Measurements from ENCODE around the gene CAMTA1. TPM values are rescaled to one million over a fixed set of nuclear protein-coding genes. Genes with fewer than 3 reads are reported as not detected.

The CAMTA1 gene
- total RNA-seq, 1 experiment from 2014 or later, result 60.0 TPM

DNA sequence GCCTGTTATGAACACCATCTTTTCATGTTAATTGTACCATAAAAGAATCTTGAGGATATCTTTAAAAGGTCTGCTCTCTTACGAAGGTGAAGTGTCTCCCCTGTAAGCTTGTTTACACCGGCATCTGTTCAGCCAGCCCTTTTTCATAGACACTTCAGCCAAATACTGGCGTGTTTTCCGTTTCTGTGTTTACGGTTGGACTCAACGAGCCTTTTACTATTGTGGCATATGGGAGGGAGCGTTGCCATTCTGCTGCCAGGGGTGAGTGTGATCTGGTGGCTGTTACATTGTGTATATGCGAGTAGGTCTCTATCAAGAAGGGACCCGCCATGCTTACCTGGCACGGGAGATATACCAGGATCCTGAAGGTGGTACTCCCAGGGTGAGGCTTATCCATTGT is 433.8 kb downstream of the CAMTA1 start:
- no TSS peak for BruUV-seq (replicated peaks)
- Mint-ChIP-seq H3K36me3 (ENCODE audit: insufficient read depth, unreplicated experiment) (no peaks in the 10 kb centered on the region), H3K9me3 (ENCODE audit: unreplicated experiment) (no peaks in the 10 kb centered on the region), H3K4me1 (ENCODE audit: low read depth, unreplicated experiment) (no peaks in the 10 kb centered on the region), H3K27me3 (ENCODE audit: insufficient read depth, unreplicated experiment) (peaks cover 16% of the 10 kb centered on the region), H3K27ac (ENCODE audit: unreplicated experiment) (no peak overlapping the region), H3K4me3 (ENCODE audit: unreplicated experiment) (no peak overlapping the region)
- intact Hi-C loops (cut with micrococcal nuclease; ENCODE audit: unreplicated experiment), result loop anchor here (10.0 kb wide), 1 partner anchor 434 kb away; the partner anchor contains the start of gene CAMTA1
- Histone ChIP-seq H3K4me1 (no peaks in the 10 kb centered on the region), H3K27me3 (replicated peaks; ENCODE audit: control insufficient read depth, insufficient read depth, low read length) (no peaks in the 10 kb centered on the region), H3K4me3 (ENCODE audit: low read depth, low read length) (no peak overlapping the region), H3K9me3 (no peaks in the 10 kb centered on the region), H3K36me3 (ENCODE audit: control insufficient read depth, insufficient read depth, low read length) (no peaks in the 10 kb centered on the region)
- ChIA-PET CTCF (no interaction called here), POLR2A (no interaction called here)
- no peak for DNase-seq
- TF ChIP-seq, protein P1, sequence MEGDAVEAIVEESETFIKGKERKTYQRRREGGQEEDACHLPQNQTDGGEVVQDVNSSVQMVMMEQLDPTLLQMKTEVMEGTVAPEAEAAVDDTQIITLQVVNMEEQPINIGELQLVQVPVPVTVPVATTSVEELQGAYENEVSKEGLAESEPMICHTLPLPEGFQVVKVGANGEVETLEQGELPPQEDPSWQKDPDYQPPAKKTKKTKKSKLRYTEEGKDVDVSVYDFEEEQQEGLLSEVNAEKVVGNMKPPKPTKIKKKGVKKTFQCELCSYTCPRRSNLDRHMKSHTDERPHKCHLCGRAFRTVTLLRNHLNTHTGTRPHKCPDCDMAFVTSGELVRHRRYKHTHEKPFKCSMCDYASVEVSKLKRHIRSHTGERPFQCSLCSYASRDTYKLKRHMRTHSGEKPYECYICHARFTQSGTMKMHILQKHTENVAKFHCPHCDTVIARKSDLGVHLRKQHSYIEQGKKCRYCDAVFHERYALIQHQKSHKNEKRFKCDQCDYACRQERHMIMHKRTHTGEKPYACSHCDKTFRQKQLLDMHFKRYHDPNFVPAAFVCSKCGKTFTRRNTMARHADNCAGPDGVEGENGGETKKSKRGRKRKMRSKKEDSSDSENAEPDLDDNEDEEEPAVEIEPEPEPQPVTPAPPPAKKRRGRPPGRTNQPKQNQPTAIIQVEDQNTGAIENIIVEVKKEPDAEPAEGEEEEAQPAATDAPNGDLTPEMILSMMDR (IDR thresholded peaks at IDR 0.05; ENCODE audit: insufficient read depth in 1 of 2, low read depth in 1 of 2, low read length in 1 of 2, severe bottlenecking in 1 of 2, unreplicated experiment in 1 of 2), result no peak

DNA sequence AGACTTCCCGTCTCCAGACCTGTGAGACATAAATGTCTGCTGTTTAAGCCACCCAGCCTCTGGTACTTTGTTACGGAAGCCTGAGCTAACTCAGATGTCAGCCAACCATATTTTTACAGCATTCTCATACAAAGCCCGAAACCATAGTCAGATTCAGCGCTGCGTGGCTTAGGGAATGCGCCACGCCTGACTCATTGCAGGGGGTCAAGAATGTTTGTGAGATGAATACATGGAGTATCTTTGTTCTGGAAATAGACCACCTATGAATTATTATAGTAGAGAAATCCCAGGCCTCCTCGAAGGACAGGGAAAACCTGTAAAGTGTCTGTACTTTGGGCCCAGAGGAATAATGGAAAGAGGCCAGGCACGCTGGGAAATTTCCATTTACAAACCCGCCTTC is 434.8 kb downstream of the CAMTA1 start:
- H3K4me3 Mint-ChIP-seq (ENCODE audit: unreplicated experiment), result no peak overlapping the region
- ChIA-PET CTCF (no interaction called here), POLR2A (no interaction called here)
- intact Hi-C loops (cut with micrococcal nuclease; ENCODE audit: unreplicated experiment), result no loop called here
- BruUV-seq (replicated peaks), result no TSS peak
- Histone ChIP-seq H3K4me1 (no peaks in the 10 kb centered on the region), H3K36me3 (ENCODE audit: control insufficient read depth, insufficient read depth, low read length) (no peaks in the 10 kb centered on the region), H3K27me3 (replicated peaks; ENCODE audit: control insufficient read depth, insufficient read depth, low read length) (no peaks in the 10 kb centered on the region), H3K4me3 (ENCODE audit: low read depth, low read length) (no peak overlapping the region), H3K9me3 (no peaks in the 10 kb centered on the region)
- DNase-seq, result no peak
- H3K27ac Mint-ChIP-seq (ENCODE audit: unreplicated experiment), result no peak overlapping the region
- H3K27me3 Mint-ChIP-seq (ENCODE audit: insufficient read depth, unreplicated experiment), result peaks cover 12% of the 10 kb centered on the region
- TF ChIP-seq, protein P1 (IDR thresholded peaks at IDR 0.05; ENCODE audit: insufficient read depth in 1 of 2, low read depth in 1 of 2, low read length in 1 of 2, severe bottlenecking in 1 of 2, unreplicated experiment in 1 of 2), result no peak
- no peaks in the 10 kb centered on the region for H3K9me3 Mint-ChIP-seq (ENCODE audit: unreplicated experiment)
- H3K4me1 Mint-ChIP-seq (ENCODE audit: low read depth, unreplicated experiment), result no peaks in the 10 kb centered on the region
- no peaks in the 10 kb centered on the region for H3K36me3 Mint-ChIP-seq (ENCODE audit: insufficient read depth, unreplicated experiment)

DNA sequence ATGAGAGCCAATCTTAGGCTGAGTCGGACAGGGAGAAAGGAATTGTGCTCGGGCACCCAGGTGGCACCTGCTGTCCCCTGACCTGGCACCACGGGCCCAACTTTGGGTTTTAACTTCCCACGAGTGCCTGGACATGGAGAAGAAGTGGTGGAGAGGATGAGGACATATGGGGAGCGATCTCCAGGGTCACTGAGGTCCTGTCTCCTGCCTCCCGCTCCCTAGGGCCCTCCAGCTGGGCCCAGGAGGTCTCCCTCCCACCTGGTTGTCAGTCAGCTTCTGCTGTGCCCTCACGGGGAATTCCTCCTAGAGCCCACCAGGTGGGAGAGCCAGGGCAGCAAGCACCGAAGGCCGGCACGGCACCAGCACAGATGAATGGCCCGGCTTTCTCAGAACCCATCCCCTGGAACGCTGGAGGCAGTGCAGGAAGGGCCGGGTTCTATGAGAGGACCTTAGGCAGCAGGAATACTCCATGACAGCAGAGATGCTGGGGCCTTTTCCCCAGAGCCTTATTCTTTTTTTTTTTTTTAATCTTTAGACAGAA is 435.5 kb downstream of the CAMTA1 start:
- Histone ChIP-seq H3K4me3 (ENCODE audit: low read depth, low read length) (no peak overlapping the region), H3K9me3 (no peaks in the 10 kb centered on the region), H3K4me1 (no peaks in the 10 kb centered on the region), H3K36me3 (ENCODE audit: control insufficient read depth, insufficient read depth, low read length) (no peaks in the 10 kb centered on the region), H3K27me3 (replicated peaks; ENCODE audit: control insufficient read depth, insufficient read depth, low read length) (no peaks in the 10 kb centered on the region)
- Mint-ChIP-seq H3K4me1 (ENCODE audit: low read depth, unreplicated experiment) (no peaks in the 10 kb centered on the region), H3K27ac (ENCODE audit: unreplicated experiment) (no peak overlapping the region), H3K4me3 (ENCODE audit: unreplicated experiment) (no peak overlapping the region), H3K9me3 (ENCODE audit: unreplicated experiment) (no peaks in the 10 kb centered on the region), H3K27me3 (ENCODE audit: insufficient read depth, unreplicated experiment) (peaks cover 12% of the 10 kb centered on the region), H3K36me3 (ENCODE audit: insufficient read depth, unreplicated experiment) (no peaks in the 10 kb centered on the region)
- intact Hi-C loops (cut with micrococcal nuclease; ENCODE audit: unreplicated experiment), result no loop called here
- ChIA-PET CTCF (no interaction called here), POLR2A (no interaction called here)
- no peak for DNase-seq
- BruUV-seq (replicated peaks), result no TSS peak
- TF ChIP-seq, protein P1 (IDR thresholded peaks at IDR 0.05; ENCODE audit: insufficient read depth in 1 of 2, low read depth in 1 of 2, low read length in 1 of 2, severe bottlenecking in 1 of 2, unreplicated experiment in 1 of 2), result no peak
